ENCODE results near the gene DIP2A. TPM values are rescaled to one million over a fixed set of nuclear protein-coding genes. Genes with fewer than 3 reads are reported as not detected.
"Not testable (repeated sequence)": the region's sequence is repeated elsewhere in the genome, so short reads cannot be mapped to it uniquely, and the experiment has no call there.

Gene DIP2A
- total RNA-seq, 1 donor from 2014 or later: 31.2 TPM

DNA sequence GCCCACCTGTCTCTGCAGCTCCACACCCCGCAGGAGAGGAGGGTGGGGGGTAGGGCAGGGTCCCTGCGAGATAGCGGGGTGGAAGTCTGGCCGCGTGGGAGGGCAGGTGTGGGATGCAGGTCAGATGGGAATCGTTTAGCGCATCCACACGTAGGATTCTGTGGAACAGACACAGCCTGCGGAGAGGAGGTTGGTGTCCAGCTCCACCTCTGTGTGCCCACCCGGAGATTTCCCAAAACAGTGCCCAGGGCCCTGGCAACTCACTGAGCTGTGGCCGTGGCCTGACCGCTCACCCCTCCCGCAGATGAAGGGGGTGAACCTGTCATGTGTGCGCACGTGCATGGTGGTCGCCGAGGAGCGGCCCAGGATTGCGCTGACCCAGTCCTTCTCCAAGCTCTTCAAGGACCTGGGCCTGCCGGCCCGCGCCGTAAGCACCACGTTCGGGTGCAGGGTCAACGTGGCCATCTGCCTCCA, 99.3 kb downstream of the DIP2A start:
- no peak for DNase-seq

DNA sequence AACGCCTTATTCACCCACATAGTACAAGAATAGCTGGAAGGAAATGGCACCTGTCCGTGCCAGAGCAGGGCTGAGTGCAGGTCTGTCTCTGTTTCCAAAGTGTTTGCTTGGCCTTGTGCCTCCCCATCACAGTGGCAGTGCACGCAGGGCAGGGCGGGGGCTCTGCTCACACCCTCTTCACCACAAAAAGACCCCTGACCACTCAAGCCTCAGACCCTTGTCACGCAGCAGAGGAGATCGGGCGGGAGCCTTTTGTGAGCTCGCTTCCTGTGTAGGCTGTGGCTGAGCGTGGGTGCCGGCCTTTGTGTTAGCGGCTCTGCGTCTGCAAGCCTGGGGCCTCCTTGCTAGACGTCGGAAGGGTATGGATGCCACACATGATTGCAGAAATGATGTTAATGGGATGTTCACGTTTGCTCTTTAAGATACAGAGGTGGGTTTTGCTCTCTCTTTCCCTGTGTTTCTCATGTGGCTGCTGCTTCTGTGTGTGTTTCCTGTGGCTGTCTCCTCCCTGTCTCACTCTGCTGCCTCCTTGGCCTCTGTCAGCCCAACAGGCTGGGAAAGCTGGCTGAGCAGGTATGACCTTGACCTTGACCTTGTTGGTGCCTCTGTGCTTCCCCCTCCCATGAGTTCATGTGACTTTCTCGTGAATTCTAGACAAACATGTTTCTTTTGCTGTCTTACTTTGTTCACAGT, 100.7 kb downstream of the DIP2A start:
- DNase-seq: no peak

DNA sequence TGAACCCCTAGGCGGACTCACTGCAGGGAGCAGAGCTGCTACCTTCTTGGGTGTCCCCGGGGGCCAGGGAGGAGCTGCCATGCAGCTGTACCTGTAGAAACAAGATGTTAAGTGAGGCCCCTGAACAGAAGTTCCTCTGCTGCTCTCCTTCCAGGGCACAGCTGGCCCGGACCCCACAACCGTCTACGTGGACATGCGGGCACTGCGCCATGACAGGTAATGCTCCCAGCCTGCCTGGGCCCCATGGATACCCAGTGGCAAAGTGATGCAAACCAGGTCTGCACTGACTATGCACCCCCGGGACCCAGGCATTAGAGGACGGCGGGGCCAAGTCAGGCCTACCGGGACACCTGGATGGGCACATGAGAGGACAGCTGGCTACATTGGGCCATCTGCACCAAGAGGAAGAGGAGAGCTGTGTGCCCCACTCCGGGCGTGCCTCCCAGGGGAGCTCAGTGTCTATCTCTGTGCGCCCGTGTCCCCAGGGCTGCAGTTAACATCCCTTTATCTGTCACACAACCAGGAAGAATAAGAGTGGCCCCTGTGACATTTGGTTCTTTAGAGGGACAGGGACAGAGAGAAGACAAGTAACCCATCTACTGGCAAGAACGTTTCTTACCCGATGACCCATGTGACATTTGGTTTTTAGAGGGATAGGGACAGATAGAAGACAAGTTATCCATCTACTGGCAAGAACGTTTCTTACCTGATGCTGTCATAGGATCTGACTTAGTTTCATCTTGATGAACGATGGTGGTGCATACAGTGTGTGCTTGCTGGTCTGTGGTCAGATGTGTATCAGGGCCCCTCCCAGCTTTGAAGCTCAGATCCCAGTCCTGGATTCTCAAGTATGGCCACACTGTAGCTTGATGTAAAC, 102.1 kb downstream of the DIP2A start:
- DNase-seq: no peak

DNA sequence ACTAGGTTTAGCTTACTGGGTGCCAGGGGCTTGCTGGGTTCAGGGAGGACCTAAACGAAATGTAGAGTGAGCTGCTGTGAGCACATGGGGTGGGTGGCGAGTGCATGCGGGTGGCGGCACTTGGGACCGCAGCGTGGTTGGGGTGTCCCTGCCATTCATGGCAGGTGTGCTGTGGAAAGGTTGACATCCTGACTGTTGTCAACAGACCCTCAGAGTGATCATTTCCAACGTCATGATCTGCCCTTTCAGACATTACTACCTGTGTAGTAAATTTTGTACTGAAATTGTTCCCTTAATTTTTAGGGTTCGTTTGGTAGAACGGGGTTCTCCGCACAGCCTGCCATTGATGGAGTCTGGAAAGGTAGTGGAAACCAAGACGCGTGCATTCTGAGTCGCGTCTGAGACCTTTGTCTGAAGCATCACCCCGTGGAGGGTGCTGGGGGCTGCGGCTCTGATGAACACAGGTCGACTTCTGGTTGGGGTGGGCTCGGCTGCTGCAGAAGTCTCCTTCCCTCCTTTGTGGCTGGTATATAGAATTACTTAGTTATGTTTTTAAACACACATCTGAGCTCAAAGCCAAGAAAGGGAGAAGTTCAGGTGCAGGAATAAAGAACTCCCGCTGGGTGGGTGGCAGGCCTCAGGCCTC, 102.9 kb downstream of the DIP2A start:
- DNase-seq: no peak

DNA sequence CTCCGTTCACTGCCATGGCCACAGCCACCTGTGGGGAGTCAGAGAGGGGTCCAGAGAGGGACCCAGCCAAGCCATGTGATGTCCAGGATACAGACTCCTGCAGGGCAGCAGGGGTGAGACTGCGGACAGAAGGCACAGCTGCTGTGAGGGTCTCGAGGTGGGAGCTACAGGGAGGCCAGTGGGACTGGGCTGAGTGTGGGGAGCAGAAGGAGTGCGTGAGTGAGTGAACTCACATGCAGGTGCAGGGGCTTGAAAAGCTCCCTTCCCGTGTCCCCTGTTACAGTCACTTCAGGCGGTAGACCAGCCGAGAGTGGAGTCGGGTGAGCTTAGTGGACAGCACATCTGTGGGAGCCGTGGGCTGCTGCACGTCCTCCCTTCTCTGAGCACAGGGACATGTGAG, 103.8 kb downstream of the DIP2A start:
- no peak for DNase-seq

DNA sequence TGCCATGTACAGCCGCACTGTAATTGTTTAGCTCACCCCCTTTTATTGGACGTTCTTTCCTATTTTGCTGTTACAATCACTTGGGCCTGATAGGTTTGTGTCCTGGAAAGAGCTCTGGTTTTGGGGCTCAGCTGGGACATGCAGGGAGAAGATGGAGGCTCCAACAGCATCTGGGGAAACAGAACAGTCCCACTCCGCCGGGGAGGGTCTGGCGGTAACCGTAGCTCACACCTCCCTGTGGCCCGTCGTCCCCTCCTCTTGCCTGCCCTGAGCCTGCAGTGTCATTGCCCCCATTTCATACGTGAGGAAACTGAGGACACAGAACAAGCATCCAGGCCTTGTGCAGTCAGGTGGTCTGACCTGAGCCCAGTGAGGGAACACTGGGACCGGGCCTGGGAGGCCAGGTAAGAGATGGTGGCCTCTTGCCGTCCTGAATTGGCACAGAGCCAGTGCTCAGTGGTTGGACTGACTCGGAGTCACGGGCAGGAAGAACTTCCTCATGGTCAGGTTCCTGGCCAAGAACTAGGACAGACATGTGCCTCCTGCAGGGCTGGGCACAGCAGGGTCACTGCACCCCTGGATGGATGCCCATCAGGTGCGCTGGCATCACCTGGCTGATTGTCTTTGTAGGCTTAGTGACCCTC, 104.4 kb downstream of the DIP2A start:
- DNase-seq: no peak

DNA sequence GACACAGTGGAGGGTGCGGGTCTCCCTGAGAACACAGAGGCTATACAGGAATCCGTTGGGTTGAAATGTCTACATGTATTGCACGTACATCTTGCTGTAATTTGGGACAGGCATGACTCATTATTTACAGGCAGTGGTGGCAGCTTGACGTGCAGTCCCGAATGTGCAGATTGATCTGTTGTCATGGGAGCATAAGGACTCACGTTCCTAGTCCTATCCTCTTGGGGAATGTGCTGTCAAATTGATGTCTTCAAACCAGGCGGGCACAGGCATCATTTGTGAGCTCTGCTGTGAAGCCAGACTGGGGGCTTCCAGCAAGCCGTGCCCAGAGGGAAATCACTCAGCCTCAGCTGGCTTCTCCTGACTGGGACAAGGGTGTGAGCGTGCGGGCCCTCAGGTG, 105.7 kb downstream of the DIP2A start:
- DNase-seq: peak; percentile 59

DNA sequence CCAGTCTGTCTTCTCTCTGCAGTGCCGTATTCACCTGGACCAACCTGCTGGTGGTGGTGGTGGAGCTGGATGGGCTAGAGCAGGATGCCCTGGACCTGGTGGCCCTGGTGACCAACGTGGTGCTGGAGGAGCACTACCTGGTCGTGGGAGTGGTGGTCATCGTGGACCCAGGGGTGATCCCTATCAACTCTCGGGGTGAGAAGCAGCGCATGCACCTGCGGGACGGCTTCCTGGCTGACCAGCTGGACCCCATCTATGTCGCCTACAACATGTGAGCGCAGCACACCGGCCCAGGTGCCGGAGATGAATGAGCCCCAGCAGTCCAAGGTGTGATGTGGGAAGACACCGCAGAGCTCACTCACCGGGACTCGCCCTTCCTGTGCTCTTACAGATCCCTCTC, 108.7 kb downstream of the DIP2A start:
- no peak for DNase-seq

DNA sequence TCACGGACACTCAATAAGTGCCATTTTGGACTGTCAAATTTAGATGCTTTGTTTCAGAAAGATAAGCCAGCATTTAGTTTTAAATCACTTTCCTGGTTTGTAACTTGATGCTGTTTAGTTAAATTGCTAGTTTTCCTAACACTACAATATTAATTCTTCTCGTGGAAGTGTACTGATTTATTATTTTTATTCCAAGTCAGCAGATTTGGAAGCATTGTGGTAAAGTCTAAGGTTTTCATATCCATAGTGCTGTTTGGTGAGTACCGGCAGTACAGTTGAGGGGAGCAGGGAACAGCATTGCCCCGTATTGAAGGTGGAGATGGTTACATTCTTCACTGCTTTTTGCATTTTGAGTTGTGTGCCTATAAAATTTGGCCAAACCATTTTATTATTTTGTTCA, 109.9 kb downstream of the DIP2A start:
- no peak for DNase-seq

DNA sequence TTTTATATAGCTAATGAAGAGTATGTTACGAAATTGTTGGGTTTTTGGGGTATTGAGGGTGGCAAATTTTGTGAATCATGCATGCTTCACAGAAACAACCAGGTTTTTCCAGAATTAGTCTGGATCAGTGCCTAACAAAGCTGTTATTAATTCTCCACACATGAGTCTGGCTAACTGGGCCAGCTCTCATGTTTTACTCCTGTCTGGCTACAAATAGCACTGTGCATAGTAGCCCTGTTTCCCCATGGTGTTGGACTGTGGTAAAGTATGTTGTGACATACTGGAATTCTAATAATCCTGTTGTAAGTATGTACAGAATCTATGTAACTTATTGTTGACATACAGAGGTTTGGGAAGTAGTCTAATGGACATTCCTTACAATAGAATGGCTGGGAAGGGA, 110.4 kb downstream of the DIP2A start:
- DNase-seq: no peak

DNA sequence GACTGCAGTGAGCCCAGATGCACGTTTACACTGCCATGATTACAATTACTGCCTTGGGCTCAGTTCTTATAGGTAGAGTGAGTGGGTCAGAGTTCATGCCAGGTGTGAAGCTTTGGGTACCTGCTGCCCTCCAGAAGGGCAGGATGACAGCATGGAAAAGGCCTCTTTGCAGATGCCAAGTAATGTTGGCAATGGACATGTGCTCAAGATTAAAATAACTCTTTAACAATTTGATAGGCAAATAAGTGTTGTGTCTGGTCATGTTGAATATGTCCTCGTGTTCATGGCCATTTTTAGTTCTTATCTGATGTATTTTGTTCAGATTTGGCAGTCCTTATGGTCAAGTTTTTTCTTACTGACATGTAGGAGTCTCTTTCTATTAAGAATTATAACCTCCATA, 111.4 kb downstream of the DIP2A start:
- no peak for DNase-seq

DNA sequence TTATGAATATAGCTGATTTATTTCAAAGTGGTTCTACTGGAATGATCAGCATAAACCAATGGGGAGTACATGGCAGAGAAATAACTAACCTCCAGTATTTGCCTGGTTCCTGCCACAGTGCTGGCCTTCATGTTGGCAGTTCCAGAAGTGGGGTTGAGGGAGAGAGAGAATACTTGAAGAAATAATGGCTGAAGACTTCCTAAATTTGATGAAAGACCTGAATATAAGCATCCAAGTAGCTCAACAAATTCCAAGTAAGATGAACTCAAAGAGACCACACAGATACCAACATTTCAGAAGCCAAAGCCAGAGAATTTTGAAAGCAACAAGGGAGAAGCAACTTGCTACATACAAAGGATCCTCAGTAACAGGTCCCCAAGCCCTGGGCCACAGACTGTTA, 111.9 kb downstream of the DIP2A start:
- no peak for DNase-seq

DNA sequence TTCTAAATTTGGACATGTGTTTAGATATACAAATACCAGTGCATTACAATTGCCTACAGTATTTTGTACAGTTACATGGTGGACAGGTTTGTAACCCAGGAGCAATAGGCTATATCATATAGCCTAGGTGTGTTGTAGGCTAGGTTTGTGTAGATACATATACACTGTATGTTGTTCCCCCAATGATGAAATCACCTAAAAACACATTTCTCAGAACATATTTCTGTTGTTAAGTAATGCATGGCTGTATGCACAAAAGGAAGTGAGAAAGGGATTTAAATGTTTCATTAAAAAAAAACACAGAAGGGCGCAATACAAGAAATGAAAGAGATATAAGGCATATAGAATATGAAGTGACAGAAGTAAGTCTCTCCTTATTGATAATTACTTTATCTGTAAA, 114.2 kb downstream of the DIP2A start:
- no peak for DNase-seq

DNA sequence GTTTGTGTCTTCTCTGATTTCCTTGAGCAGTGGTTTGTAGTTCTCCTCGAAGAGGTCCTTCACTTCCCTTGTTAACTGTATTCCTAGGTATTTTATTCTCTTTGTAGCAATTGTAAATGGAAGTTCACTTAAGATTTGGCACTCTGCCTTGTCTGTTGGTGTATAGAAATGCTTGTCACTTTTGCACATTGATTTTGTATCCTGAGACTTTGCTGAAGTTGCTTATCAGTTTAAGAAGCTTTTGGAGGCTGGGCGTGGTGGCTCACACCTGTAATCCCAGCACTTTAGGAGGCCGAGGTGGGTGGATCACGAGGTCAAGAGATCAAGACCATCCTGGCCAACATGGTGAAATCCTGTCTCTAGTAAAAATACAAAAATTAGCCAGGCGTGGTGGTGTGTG, 119.1 kb downstream of the DIP2A start:
- DNase-seq: not testable (repeated sequence)

DNA sequence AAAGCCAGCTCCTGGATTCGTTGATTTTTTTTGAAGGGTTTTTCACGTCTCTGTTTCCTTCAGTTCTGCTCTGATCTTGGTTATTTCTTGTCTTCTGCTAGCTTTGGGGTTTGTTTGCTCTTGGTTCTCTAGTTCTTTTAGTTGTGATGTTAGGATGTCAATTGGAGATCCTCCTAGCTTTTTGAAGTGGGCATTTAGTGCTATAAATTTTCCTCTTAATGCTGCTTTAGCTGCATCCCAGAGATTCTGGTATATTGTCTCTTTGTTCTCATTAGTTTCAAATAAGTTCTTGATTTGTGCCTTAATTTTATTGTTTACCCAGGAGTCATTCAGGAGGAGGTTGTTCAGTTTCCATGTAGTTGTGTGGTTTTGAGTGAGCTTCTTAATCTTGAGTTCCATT, 120.7 kb downstream of the DIP2A start:
- not testable (repeated sequence) for DNase-seq

DNA sequence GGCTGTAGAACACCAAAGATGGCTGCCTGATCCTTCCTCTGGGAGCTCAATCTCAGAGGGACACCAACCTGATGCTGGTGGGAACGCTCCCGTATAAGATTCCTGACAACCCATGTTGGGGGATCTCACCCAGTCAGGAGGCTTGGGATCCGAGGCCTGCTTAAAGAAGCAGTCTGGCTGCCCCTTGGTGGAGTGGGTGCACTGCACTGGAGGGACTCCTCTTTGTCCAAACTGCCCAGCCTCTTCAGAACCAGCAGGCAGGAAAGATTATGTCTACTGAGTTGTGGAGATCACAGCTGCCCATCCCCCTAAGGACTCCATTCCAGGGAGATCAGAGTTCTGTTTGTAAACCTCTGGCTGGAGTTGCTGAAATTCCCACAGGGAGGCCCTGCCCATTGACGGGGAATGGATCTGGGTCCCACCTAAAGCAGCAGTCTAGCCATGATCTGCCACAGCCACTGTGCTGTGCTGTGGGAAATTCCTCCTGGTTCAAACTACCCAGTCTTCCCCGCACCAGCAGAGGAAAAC, 123.2 kb downstream of the DIP2A start:
- no peak for DNase-seq

DNA sequence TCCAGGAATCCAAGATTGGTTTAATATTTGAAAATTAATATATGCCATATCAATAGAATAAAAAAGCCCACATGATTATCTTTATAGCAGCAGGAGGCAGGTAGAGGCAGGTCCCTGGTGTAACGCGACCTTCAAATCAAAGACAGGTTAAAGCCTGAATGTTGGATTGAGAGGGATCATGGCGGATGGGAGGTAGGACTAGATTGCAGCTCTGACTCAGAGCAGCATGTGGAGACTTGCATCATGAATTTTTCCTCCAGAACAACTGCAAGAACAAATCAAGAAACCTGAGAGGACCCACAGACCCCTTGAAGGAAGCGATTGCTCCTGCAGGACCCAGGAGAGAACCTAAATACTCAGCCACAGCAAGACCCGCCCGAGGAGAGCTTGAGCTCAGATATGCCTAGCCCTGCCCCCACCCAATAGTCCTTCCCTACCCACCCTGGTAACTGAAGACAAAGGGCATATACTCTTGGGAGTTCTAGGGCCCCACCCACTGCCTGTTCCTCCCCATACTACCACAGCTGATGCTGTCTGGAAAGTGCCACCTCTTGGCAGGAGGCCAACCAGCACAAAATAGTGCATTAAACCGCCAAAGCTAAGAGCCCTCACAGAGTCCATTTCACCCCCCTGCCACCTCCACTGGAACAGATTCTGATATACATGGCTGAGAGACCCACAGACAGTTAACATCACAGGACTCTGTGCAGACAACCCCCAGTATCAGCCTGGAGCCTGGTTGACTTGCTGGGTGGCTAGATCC, 126.7 kb downstream of the DIP2A start:
- DNase-seq: no peak

DNA sequence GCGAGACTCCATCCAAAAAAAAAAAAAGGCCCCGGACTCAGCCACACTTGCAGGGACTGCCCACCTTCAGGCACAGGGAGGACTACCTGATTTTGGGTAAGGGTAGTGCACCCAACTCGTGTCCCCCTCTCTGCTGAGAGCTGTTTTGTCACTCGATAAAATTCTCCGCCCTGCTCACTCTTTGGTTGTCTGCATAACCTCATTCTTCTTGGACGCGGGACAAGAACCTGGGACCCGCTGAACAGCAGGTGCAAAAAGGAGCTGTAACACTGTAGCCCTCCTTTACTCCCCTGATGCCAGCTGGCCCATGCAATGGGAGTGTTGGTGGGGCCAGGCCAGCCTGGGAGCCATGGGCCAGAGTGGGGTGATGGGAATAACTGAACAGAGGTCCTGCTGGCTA, 135.6 kb downstream of the DIP2A start:
- no peak for DNase-seq

DNA sequence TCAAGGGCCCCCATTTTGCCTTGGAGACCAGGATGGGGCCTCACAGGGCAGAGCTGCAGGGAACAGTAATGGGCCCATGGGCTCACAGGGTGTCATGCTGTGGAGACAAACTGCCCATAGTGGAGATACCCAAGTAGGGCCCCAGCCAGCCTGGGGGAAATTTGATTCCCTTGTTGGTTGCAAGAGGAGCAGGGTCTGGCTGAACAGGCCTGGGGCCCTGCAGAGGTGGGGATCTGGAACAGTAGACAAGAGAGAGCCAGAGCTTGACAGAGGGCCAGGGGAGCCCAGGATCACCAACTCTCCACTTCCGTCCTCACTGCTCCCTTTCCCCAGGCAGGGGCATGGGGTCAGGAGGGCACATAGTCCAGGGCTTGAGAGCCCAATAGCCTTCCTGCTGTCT, 137.5 kb downstream of the DIP2A start:
- no peak for DNase-seq

DNA sequence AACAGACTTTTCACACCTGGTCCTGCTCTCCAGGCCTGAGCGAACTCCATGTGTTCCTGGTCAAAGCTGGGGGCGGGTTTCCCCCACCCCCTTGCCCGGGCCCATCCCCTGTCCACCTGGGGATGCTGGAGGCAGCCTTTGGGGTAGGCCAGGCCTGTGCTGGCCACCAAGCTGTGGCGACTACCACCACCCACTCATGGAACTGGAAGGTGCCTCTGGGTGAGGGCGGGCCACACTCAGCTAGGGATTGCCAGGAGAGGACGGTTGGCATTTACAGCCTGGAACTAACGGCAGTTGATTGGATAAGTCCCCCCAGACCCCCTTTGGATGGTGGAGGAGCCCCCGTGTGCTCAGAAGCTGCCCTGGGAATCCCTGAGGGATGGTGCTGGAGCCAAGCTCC, 138.3 kb downstream of the DIP2A start:
- no peak for DNase-seq

DNA sequence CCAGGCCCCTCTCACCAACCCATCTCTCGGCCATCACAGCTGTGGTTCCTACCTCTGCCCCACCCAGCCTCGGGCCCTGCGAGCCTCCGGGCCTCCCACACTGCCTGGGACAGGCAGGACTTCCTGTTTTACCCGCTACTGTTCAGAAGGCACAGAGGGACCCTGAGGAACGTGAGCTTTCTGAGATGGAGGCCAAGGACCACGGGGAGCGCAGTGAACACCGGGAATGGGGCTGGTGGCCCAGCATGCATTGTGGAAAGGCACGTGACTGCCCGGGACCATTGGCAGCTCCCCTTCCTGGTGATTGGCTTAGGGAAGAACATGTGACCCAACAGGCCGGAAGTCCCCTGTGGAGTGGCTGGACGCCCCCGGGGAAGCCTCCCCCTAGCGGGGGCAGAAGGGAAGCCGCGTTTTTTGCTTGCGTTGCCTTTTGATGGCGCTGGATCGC, 139.2 kb downstream of the DIP2A start:
- no peak for DNase-seq

Data from skin of body (tissue), 2 donors.